ENCODE measurements around the gene ATG4C. TPM values are rescaled to one million over a fixed set of nuclear protein-coding genes. Genes with fewer than 3 reads are reported as not detected.

ATG4C gene
- total RNA-seq, 2 experiments from 2014 or later: 4.2 to 4.6 TPM

- H3K4me1 ChIP-seq (ENCODE audit: insufficient read depth, low read length): no peaks in the 10 kb centered on the region
- no peak for ATAC-seq (ENCODE audit: poor library complexity)
- TF ChIP-seq CTCF (IDR thresholded peaks at IDR 0.05): no peak
- H3K9me3 ChIP-seq (ENCODE audit: control insufficient read depth in 1 of 2, insufficient read depth in 1 of 2, low read length in 2 of 2): no peaks in the 10 kb centered on the region
- H3K36me3 ChIP-seq (ENCODE audit: insufficient read depth, low read length): peaks cover 12% of the 10 kb centered on the region
- no peak overlapping the region for H3K4me3 ChIP-seq (ENCODE audit: low read length)
- intact Hi-C loops (cut with DNase I, micrococcal nuclease): no loop called here
- H3K27ac Mint-ChIP-seq: no peak overlapping the region
- DNase-seq: no peak
- H3K4me3 Mint-ChIP-seq: no peak overlapping the region
- H3K36me3 Mint-ChIP-seq (ENCODE audit: low read depth): peaks cover 40% of the 10 kb centered on the region
- H3K4me1 Mint-ChIP-seq (ENCODE audit: low read depth): no peaks in the 10 kb centered on the region
- no peaks in the 10 kb centered on the region for H3K9me3 Mint-ChIP-seq
- CTCF ChIA-PET: no interaction called here
- POLR2A ChIA-PET: no interaction called here
- H3K27ac ChIP-seq (ENCODE audit: low read depth in 1 of 2, low read length in 2 of 2): no peak overlapping the region
- H3K27me3 ChIP-seq (ENCODE audit: control insufficient read depth in 1 of 2, insufficient read depth in 2 of 2, low read length in 2 of 2): no peaks in the 10 kb centered on the region
- no peaks in the 10 kb centered on the region for H3K27me3 Mint-ChIP-seq
Measured at GRCh38 chr1:62833529-62833928, 49.6 kb downstream of the ATG4C start.

GRCh38 chr1:62834400-62834961 lies 50.5 kb downstream of the ATG4C start:
- TF ChIP-seq CTCF (IDR thresholded peaks at IDR 0.05): no peak
- CTCF ChIA-PET: interaction anchor here (0.6 kb wide), 1 partner anchor 573 kb away, joined by 3 read pairs; no protein-coding TSS in a partner anchor
- Mint-ChIP-seq H3K27me3 (no peaks in the 10 kb centered on the region), H3K27ac (no peak overlapping the region), H3K4me3 (no peak overlapping the region), H3K9me3 (no peaks in the 10 kb centered on the region), H3K4me1 (ENCODE audit: low read depth) (no peaks in the 10 kb centered on the region), H3K36me3 (ENCODE audit: low read depth) (peaks cover 35% of the 10 kb centered on the region)
- Histone ChIP-seq H3K36me3 (ENCODE audit: insufficient read depth, low read length) (peaks cover 12% of the 10 kb centered on the region), H3K4me1 (ENCODE audit: insufficient read depth, low read length) (no peaks in the 10 kb centered on the region), H3K4me3 (ENCODE audit: low read length) (no peak overlapping the region), H3K27me3 (ENCODE audit: control insufficient read depth in 1 of 2, insufficient read depth in 2 of 2, low read length in 2 of 2) (no peaks in the 10 kb centered on the region), H3K27ac (ENCODE audit: low read depth in 1 of 2, low read length in 2 of 2) (no peak overlapping the region), H3K9me3 (ENCODE audit: control insufficient read depth in 1 of 2, insufficient read depth in 1 of 2, low read length in 2 of 2) (no peaks in the 10 kb centered on the region)
- no peak for ATAC-seq (ENCODE audit: poor library complexity)
- intact Hi-C loops (cut with DNase I, micrococcal nuclease): no loop called here
- POLR2A ChIA-PET: no interaction called here
- no peak for DNase-seq

GRCh38 chr1:62836856-62837540 lies 53.1 kb downstream of the ATG4C start:
- ATAC-seq (ENCODE audit: poor library complexity) (no peak), DNase-seq (no peak)
- no peaks in the 10 kb centered on the region for H3K27me3 ChIP-seq (ENCODE audit: control insufficient read depth in 1 of 2, insufficient read depth in 2 of 2, low read length in 2 of 2)
- intact Hi-C loops (cut with DNase I, micrococcal nuclease): loop anchor here in 1 of 2 experiments (5.0 kb wide), 1 partner anchor 605 kb away; no protein-coding TSS in a partner anchor
- H3K27ac ChIP-seq (ENCODE audit: low read depth in 1 of 2, low read length in 2 of 2): no peak overlapping the region
- H3K27me3 Mint-ChIP-seq: no peaks in the 10 kb centered on the region
- no peaks in the 10 kb centered on the region for H3K9me3 Mint-ChIP-seq
- CTCF ChIA-PET: no interaction called here
- no peak overlapping the region for H3K27ac Mint-ChIP-seq
- POLR2A ChIA-PET: interaction anchor here (0.7 kb wide), 1 partner anchor 13 kb away, joined by 3 read pairs; no protein-coding TSS in a partner anchor
- TF ChIP-seq CTCF (IDR thresholded peaks at IDR 0.05): no peak
- H3K36me3 ChIP-seq (ENCODE audit: insufficient read depth, low read length): peaks cover 9% of the 10 kb centered on the region
- H3K4me3 Mint-ChIP-seq: no peak overlapping the region
- H3K4me3 ChIP-seq (ENCODE audit: low read length): no peak overlapping the region
- H3K4me1 ChIP-seq (ENCODE audit: insufficient read depth, low read length): no peaks in the 10 kb centered on the region
- H3K4me1 Mint-ChIP-seq (ENCODE audit: low read depth): no peaks in the 10 kb centered on the region
- H3K9me3 ChIP-seq (ENCODE audit: control insufficient read depth in 1 of 2, insufficient read depth in 1 of 2, low read length in 2 of 2): no peaks in the 10 kb centered on the region
- peaks cover 27% of the 10 kb centered on the region for H3K36me3 Mint-ChIP-seq (ENCODE audit: low read depth)

All from CD4-positive, alpha-beta T cell (primary cell).